Ammon's horn (tissue), 1 donor: ENCODE results near the gene VWA7.

ENCODE experiments used
- DNase-seq: peaks from one replicate; pipeline ENCODE4 v3.0.0-alpha.2; 2016; ENCODE audit warnings: low spot score

Gene VWA7

DNA sequence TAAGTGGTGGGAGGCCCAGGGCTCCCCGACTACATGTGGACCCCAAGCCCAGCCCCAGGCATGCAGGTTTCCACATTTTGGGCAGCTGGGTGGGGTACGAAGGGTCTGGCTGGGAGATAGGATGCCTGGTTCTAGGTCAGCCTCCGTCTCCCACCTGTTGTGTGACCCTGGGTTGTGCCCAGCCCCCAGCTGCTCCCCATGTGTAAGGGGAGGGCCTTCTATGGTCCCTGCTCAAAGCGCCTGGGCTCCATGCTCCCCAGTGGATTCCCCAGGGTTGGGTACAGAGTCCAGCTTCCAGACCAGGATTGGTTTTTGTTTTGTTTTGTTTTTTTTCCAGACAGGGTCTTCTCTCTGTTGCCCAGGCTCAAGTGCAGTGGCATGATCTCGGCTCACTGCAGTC is 1.1 kb upstream of the VWA7 start:
- no peak for DNase-seq

DNA sequence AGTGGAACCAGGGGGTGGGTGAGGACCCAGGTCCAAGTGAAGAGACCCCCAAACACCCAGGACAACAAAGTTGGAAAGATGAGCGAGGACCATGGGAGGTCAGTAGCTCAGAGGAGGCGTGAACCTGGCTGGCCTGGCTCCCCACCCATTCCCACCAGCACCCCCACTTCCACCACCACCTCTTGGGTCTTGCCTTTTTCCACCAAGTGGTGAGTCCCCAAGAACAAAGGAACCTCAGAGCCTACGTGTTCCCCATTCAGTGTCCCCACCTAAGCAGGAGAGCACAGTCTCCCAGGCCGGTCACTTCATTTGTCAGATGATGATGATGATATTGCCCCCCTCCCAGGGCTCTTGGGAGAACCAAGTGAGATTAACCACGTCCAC is 531 bp upstream of the VWA7 start:
- no peak for DNase-seq

DNA sequence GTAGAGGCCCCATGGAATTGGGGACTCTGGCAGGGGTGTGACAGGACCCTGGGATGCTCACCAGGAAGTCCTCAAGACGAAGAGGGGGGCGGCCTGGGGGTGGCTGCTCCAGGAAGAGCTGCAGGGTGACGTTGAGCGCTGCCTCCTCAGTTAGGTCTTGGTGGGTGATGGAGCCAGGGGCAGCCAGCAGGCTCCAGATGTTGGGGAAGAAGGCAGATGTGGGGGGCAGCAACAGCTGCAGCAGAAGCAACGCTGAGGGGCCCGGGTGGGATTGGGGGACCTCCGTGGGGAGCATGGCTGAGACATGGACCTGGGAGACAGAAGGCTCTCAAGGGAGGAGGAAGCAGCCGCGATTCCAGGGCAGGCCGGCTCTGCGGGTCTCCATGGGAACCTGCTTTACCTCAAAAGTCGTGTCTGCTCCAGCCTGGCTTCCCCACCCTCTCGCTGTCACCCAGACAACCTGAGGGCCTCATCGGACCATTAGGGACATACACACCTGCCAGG is 591 bp downstream of the VWA7 start:
- DNase-seq: no peak

GRCh38 chr6:31775633-31776484 is 1.3 kb downstream of the VWA7 start:
- no peak for DNase-seq

DNA sequence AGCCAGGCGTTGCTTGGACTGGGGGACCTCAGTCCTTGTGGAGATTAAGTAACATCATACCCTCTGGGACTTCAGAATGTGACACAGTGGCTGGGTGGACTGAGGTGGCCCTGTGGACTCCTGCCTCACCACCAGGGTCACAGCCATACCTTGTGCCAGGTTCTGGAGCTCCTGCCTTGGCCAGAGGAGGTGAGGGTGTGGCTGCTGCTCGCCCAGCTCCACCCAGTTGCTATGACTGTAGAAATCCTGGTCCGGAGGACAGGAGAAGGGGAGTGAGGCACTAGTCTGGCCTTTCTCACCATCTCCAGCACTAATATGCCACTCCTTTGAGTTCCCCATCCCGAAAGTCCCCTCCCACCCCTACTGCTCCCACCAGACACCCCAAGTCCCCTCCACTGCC is 1.9 kb downstream of the VWA7 start:
- no peak for DNase-seq

GRCh38 chr6:31771992-31772358 is 5.2 kb downstream of the VWA7 start:
- DNase-seq: no peak

GRCh38 chr6:31770860-31771259 is 6.3 kb downstream of the VWA7 start:
- no peak for DNase-seq

GRCh38 chr6:31769684-31770371 is 7.3 kb downstream of the VWA7 start:
- DNase-seq: peak; percentile 31

- DNase-seq: peak; percentile 43
These were observed 8.5 kb downstream of the VWA7 start for GRCh38 chr6:31768363-31769257.

DNA sequence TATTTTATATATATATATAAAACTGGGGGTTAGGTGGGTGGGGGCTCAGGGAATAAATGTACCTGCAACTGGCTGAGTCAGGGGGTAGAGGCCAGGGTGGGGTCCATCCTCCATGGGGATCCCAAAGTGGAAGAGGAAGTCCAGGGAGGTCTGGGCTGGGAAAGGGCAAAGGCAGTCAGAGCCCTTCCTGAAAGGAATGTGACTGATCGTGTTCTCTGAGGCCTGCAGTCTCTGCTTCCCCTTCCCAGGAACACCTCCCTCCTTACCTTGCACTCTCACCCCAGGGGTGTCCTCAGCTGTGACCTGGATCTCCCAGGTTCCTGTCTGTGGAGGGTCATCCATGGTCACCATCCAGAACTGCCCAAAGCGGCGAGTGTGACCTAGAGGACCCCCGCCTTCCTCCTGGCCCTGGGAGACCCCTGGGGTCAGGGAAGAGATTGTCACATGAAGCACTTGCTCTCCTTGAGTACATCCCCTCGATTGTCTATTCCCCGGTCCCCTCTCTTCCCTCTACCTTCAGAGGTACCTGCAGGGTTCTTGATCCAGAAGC is 10.0 kb downstream of the VWA7 start:
- no peak for DNase-seq

- DNase-seq: no peak
These were observed 11.0 kb downstream of the VWA7 start for GRCh38 chr6:31765910-31766794.

- DNase-seq: no peak
These were observed 11.6 kb downstream of the VWA7 start for GRCh38 chr6:31765559-31765909.

- DNase-seq: no peak
These were observed 12.9 kb downstream of the VWA7 start for GRCh38 chr6:31764198-31764597.

DNA sequence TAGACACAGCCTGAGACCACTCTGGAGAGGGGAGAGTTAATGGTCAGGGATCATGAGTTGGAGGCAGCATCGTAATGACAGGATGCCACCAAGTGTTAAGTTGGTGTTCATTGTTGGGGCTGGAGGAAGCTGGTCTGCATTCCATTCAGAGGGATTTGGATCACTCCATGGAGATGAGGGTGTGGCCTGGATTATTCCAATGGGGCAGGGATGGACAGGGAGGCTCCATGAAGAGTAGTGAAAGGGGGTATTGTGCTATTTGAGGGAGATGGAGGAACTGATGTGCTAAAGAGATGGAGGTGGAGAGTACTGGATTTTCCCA is 13.5 kb downstream of the VWA7 start:
- DNase-seq: peak; percentile 40

GRCh38 chr6:31762878-31763618 is 14.1 kb downstream of the VWA7 start:
- DNase-seq: no peak

DNA sequence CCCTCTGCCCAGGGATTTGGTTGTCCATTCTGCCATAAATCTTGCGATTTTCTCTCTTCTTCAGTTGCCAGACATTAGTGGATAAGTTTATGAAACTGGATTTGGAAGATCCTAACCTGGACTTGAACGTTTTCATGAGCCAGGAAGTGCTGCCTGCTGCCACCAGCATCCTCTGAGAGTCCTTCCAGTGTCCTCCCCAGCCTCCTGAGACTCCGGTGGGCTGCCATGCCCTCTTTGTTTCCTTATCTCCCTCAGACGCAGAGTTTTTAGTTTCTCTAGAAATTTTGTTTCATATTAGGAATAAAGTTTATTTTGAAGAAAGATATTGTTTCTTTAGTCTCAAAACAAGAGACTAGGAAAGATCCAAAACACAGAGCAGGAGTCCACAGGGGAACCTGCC is 14.8 kb downstream of the VWA7 start, which contains the start of gene SAPCD1:
Gene SAPCD1 (plus strand): TSS at position 301 of the 400 bp plus-strand sequence. CDS start 399 bp downstream, outside the sequence.
- DNase-seq: no peak

GRCh38 chr6:31761343-31761742 is 15.8 kb downstream of the VWA7 start:
- no peak for DNase-seq

DNA sequence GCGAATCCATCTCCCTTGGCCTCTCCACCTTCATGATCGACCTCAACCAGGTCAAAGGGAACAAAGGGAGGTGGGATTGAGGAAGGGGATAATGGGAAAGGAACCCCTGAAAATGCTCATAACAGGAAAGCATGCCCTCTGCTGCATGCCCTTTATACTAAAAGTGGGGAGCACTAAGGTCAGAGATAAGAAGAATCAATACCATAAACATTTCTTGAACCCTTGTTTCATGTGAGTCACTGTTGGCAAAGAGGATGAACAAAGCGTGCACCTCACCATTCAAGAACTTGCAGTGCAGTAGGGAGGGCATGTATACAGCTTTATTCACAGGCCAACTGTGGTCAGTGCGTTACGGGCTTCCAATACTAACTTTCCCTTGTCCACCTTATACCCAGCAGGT is 16.3 kb downstream of the VWA7 start:
- DNase-seq: no peak

- no peak for DNase-seq
These were observed 18.8 kb downstream of the VWA7 start for GRCh38 chr6:31758281-31758680.

DNA sequence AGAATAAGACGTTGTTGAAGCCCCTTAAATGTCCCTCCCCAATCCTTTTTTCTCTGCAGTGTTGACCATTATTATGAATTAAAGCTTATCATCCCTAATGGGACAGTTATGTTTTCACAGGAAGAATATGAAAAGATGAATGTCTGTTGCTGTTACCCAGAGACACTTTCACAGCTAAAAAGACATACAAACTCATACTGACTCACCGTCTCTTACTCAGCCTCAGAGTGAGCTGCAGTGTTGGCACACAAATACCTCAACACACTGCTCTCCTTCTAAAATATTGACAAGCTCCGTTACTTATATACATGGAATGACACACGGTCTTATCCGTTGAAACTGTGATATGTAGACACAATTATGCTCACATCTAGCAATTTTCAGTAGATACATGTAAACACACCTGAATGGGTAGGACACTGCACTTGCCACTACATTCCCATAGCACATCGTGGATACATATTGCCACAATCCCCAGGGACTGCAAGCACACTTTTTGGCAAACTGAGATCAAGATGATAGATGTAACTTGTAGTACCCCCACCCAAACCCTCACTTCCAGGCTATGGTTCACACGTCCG is 24.3 kb downstream of the VWA7 start:
- no peak for DNase-seq
